H1 (cell line): ENCODE measurements around the gene PTPRT. TPM values are rescaled to one million over a fixed set of nuclear protein-coding genes. Genes with fewer than 3 reads are reported as not detected.

ENCODE experiments used
- EP300 ChIP-seq, 2 experiments: IDR thresholded peaks; 1 replicate in 1 of 2; 2 replicates in 1 of 2; pipeline ENCODE4 v1.6.1; 2011 to 2012; ENCODE audit warnings: low read depth in 2 of 2, low read length in 2 of 2, mild to moderate bottlenecking in 2 of 2, borderline replicate concordance in 1 of 2, inconsistent platforms in 1 of 2, moderate library complexity in 1 of 2
- KDM1A ChIP-seq: fragments of 200-600, 300-600 bp; sonication (generic); IDR thresholded peaks from 2 replicates; pipeline ENCODE4 v1.7.1; 2016; ENCODE audit warnings: mild to moderate bottlenecking, low read length, borderline replicate concordance
- NRF1 ChIP-seq: IDR thresholded peaks from 2 replicates; pipeline ENCODE4 v1.6.1; 2011; ENCODE audit warnings: mild to moderate bottlenecking, low read depth, low read length, improper control_type of control experiment
- ZNF274 ChIP-seq: IDR thresholded peaks from 2 replicates; pipeline ENCODE4 v1.7.0; 2012; ENCODE audit warnings: low read length, borderline replicate concordance; ENCODE audit errors: extremely low read depth
- polyA plus RNA-seq, 7 experiments: library from polyadenylated mRNA; depleted of rRNA in 3 of 7; stranded (reverse) in 5 of 7; unstranded in 2 of 7; fragments of >200 nt in 5 of 7; fragments of 200-250 nt in 2 of 7; gene quantifications; 1 replicate in 5 of 7; 2 replicates in 1 of 7; 4 replicates in 1 of 7; pipeline versions ENCODE4 v1.2.1 to v1.2.3, GENCODE V29; 2011 to 2013; ENCODE audit warnings: missing spikeins in 2 of 7, mixed read lengths in 2 of 7
- total RNA-seq: library from RNA; stranded (reverse); fragmentation: NEBNext Ultra II Directional; extraction: Animal tissue kit (Norgen Biotek cat#: 25700); gene quantifications from 2 replicates; pipeline ENCODE4 v1.2.1, GENCODE V29; 2021

PTPRT gene
- total and polyA plus RNA-seq, 2 of the 8 experiments (the other 6 are each of a cell fraction or from before 2014, with no cell fraction given): 0.33 to 1.8 TPM

GRCh38 chr20:42111349-42111748, 1078.4 kb downstream of the PTPRT start (continued):
- TF ChIP-seq NRF1 (no peak), ZNF274 (no peak), KDM1A (no peak), EP300 (IDR thresholded peaks at IDR 0.05; ENCODE audit: borderline replicate concordance in 1 of 2, low read depth in 2 of 2, low read length in 2 of 2) (no peak)
